Ovary (tissue), 9 donors: Measurements from ENCODE around the gene FBXO15. TPM values are rescaled to one million over a fixed set of nuclear protein-coding genes. Genes with fewer than 3 reads are reported as not detected.

ENCODE experiments used
- DNase-seq, 5 donors: peaks; one replicate each; pipeline ENCODE4 v3.0.0-alpha.2; 2019 to 2020
- H3K27ac ChIP-seq, 2 donors: fragments of 200-600 bp; one replicate each; pipeline versions ENCODE4 v1.5.1 to v1.8.0; 2019 to 2022
- H3K27me3 ChIP-seq: fragments of 200-600 bp; one replicate; pipeline ENCODE4 v1.8.0; 2022
- H3K36me3 ChIP-seq: fragments of 200-600 bp; sonication (generic); one replicate; pipeline ENCODE4 v1.5.1; 2019
- H3K4me1 ChIP-seq: one replicate; pipeline ENCODE4 v1.8.1; 2013; ENCODE audit warnings: mild to moderate bottlenecking, moderate library complexity; ENCODE audit not compliant: insufficient read depth
- H3K4me3 ChIP-seq: fragments of 200-600 bp; sonication (generic); one replicate; pipeline ENCODE4 v1.5.1; 2017
- H3K9me3 ChIP-seq, 2 donors: fragments of 200-600 bp in 1 of 2; sonication (generic) in 1 of 2; one replicate each; pipeline versions ENCODE4 v1.5.1 to v1.8.1; 2013 to 2019; ENCODE audit warnings: mild to moderate bottlenecking in 1 of 2, moderate library complexity in 1 of 2
- EP300 ChIP-seq: sonication (generic); formaldehyde crosslinking; IDR thresholded peaks from one replicate; pipeline ENCODE4 v1.6.1; 2017; ENCODE audit warnings: antibody characterized with exemption
- POLR2A ChIP-seq: fragments of 450-650 bp; IDR thresholded peaks from one replicate; pipeline ENCODE4 v1.6.1; 2017; ENCODE audit warnings: antibody characterized with exemption, mild to moderate bottlenecking, moderate library complexity
- WGBS, 3 donors: extraction: QIAGEN DNeasy Blood & Tissue Kit in 1 of 3; methylation state at CpG; one replicate each; pipeline versions ENCODE4 v1.1.5 to v1.1.7; 2013 to 2017; 5-methylcytosine and 5-hydroxymethylcytosine counted together
- intact Hi-C, 4 donors: fragments of 100-400 bp; cut with DNase I; formaldehyde crosslinking; loops; one replicate each; pipeline versions ENCODE4 v1.11.0 to v1.15.1; 2022 to 2023
- polyA plus RNA-seq, 2 donors: library from polyadenylated mRNA; stranded (reverse); fragments of 200-250 nt in 1 of 2; fragments of 350-450 nt in 1 of 2; fragmentation: Illumina TruSeq in 1 of 2; extraction: RNeasy Lipid Tissue Mini Kit (QIAGEN cat#74804) in 1 of 2; gene quantifications; one replicate each; pipeline ENCODE4 v1.2.3, GENCODE V29; 2013 to 2014
- total RNA-seq, 7 donors: library from RNA; depleted of rRNA in 2 of 7; stranded (reverse); fragments of >200 nt in 2 of 7; fragmentation: NEBNext Ultra II Directional in 3 of 7; extraction: Animal tissue kit (Norgen Biotek cat#: 25700) in 3 of 7; gene quantifications; one replicate each; pipeline versions ENCODE4 v1.1.0 to v1.2.4, GENCODE V29; 2016 to 2023
- TF ChIP-seq, protein P1 (sequence below), 3 donors: fragments of 450-650 bp in 2 of 3; fragments of 200-600 bp in 1 of 3; IDR thresholded peaks; one replicate each; pipeline versions ENCODE4 v1.5.1 to v1.8.0; 2016 to 2022; ENCODE audit warnings: antibody characterized with exemption in 3 of 3, mild to moderate bottlenecking in 1 of 3
- donor health status: DM: no; HTN: no; CAD: no; lungs with moderate emphysema.
- donor health status: DM: no; HTN: no; CAD: no.
- donor health status: Bipolar disorder and iron deficiency.
- donor health status: DM: yes; HTN: yes; CAD: no.
- donor health status: DM: no; HTN: no; CAD: no.
- donor health status: DM: yes; HTN: yes; CAD: no.

FBXO15 gene
- total and polyA plus RNA-seq, 9 donors: 0.40 to 13.6 (median 1.1) TPM

DNA sequence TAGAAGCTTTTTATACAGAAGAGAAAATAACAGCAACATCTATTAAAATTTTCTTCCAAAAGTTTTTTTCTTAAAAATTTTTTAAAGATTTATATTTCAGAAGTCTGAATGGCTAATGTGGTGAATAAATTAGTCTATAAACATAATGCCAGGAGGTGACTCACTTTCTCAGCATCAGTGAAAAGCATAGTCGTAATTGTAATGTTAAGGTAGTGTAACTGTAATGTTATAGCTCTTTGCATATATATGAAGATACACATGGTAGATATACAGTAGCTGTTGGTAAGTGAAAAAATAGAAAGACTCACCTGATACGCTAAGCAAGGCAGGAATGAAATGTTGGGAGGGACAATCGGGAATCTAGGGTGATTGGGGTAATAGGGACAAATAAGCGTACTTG is 6.2 kb upstream of the FBXO15 start:
- Histone ChIP-seq H3K36me3 (no peaks in the 10 kb centered on the region), H3K4me1 (peaks cover 4% of the 10 kb centered on the region), H3K9me3 (no peaks in the 10 kb centered on the region), H3K4me3 (no peak overlapping the region), H3K27ac (no peak overlapping the region), H3K27me3 (no peaks in the 10 kb centered on the region)
- TF ChIP-seq, protein P1, sequence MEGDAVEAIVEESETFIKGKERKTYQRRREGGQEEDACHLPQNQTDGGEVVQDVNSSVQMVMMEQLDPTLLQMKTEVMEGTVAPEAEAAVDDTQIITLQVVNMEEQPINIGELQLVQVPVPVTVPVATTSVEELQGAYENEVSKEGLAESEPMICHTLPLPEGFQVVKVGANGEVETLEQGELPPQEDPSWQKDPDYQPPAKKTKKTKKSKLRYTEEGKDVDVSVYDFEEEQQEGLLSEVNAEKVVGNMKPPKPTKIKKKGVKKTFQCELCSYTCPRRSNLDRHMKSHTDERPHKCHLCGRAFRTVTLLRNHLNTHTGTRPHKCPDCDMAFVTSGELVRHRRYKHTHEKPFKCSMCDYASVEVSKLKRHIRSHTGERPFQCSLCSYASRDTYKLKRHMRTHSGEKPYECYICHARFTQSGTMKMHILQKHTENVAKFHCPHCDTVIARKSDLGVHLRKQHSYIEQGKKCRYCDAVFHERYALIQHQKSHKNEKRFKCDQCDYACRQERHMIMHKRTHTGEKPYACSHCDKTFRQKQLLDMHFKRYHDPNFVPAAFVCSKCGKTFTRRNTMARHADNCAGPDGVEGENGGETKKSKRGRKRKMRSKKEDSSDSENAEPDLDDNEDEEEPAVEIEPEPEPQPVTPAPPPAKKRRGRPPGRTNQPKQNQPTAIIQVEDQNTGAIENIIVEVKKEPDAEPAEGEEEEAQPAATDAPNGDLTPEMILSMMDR (IDR thresholded peaks at IDR 0.05): no peak
- no peak for TF ChIP-seq EP300
- TF ChIP-seq POLR2A: no peak
- intact Hi-C loops: no loop called here
- DNase-seq: no peak
- WGBS, 3 donors: 88 to 93% (median 92%) methylated on average over 4 of the region's 4 CpGs

DNA sequence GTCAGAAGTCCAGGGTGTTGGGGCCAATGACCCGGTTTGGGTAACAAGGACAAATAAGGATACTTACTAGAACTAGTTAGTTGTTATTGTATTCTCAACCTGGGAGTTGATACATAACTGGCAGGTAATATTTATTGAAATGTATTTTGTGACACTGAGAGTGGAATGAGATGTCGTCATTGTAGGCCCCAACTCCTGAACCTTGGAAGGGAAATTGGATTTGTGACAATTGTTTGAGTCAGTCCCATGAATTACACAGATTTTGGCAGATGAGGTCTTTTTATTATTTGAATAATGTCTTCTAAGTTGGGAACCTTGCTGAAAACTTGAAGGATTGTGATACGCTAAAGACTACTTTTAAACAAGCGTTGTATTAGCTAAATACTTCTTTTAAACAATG is 5.7 kb upstream of the FBXO15 start:
- Histone ChIP-seq H3K27ac (no peak overlapping the region), H3K4me1 (peaks cover 4% of the 10 kb centered on the region), H3K4me3 (no peak overlapping the region), H3K36me3 (no peaks in the 10 kb centered on the region), H3K9me3 (no peaks in the 10 kb centered on the region), H3K27me3 (no peaks in the 10 kb centered on the region)
- WGBS, 3 donors: 80 to 83% (median 83%) methylated on average over 4 of the region's 4 CpGs
- DNase-seq: no peak
- TF ChIP-seq POLR2A (no peak), EP300 (no peak)
- TF ChIP-seq, protein P1 (IDR thresholded peaks at IDR 0.05): no peak
- intact Hi-C loops: no loop called here

DNA sequence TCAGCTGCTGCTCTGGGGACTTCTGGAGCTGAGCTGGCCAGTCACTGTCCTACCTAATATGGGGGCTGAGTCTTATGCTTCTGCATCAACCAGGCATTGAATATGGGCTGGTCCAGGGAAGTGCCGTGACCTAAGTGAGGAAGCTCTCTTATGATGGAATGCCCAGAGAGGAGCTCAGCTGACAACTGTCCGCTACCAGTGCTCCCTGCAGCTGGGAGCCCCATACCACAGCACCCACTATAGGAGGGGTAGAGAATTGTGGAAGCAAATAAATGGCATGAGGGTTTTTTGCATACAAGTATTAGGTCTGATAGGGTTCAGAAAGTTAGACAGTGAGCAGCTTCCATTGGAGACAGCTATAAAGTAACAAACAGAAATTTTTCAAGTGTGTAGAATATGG is 5.2 kb upstream of the FBXO15 start:
- intact Hi-C loops: no loop called here
- no peak for DNase-seq
- no peak overlapping the region for H3K27ac ChIP-seq
- no peaks in the 10 kb centered on the region for H3K9me3 ChIP-seq
- 91 to 98% (median 93%) methylated on average over 2 of the region's 2 CpGs for WGBS, 3 donors
- no peak overlapping the region for H3K4me3 ChIP-seq
- H3K4me1 ChIP-seq: peaks cover 4% of the 10 kb centered on the region
- H3K36me3 ChIP-seq: no peaks in the 10 kb centered on the region
- TF ChIP-seq, protein P1 (IDR thresholded peaks at IDR 0.05): no peak
- no peak for TF ChIP-seq POLR2A
- TF ChIP-seq EP300: no peak
- no peaks in the 10 kb centered on the region for H3K27me3 ChIP-seq

DNA sequence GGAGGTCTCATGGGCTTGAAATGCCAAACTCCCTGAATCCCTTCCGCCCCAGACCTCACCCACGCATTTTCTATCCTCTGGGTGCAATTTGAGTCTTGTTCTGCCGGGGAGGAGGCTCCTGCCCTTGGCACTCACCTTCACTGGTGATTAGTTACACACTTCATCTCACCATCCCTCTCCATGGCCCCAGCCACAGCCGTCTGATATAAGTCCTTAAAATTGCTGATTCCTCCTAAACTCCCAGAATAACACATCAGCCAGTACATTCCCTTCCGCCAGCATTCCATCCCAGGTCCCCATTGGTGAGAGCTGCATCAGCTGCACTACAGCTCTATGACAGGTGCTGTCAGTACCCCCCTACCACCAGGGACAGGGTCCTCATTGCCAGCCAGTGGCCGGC is 4.6 kb upstream of the FBXO15 start:
- intact Hi-C loops: no loop called here
- 64 to 67% (median 64%) methylated on average over 6 of the region's 6 CpGs for WGBS, 3 donors
- TF ChIP-seq EP300 (no peak), POLR2A (no peak)
- TF ChIP-seq, protein P1 (IDR thresholded peaks at IDR 0.05): no peak
- no peak overlapping the region for H3K27ac ChIP-seq
- H3K9me3 ChIP-seq: no peaks in the 10 kb centered on the region
- no peak for DNase-seq
- H3K27me3 ChIP-seq: no peaks in the 10 kb centered on the region
- H3K4me1 ChIP-seq: peaks cover 4% of the 10 kb centered on the region
- H3K4me3 ChIP-seq: no peak overlapping the region
- no peaks in the 10 kb centered on the region for H3K36me3 ChIP-seq
